ENCODE data around the gene FBXW12.

The FBXW12 gene

GRCh38 chr3:48415251-48415953, 43.4 kb downstream of the FBXW12 start:
- H3K4me3 ChIP-seq (ENCODE audit: low read length): no peak overlapping the region
- TF ChIP-seq, protein P1, sequence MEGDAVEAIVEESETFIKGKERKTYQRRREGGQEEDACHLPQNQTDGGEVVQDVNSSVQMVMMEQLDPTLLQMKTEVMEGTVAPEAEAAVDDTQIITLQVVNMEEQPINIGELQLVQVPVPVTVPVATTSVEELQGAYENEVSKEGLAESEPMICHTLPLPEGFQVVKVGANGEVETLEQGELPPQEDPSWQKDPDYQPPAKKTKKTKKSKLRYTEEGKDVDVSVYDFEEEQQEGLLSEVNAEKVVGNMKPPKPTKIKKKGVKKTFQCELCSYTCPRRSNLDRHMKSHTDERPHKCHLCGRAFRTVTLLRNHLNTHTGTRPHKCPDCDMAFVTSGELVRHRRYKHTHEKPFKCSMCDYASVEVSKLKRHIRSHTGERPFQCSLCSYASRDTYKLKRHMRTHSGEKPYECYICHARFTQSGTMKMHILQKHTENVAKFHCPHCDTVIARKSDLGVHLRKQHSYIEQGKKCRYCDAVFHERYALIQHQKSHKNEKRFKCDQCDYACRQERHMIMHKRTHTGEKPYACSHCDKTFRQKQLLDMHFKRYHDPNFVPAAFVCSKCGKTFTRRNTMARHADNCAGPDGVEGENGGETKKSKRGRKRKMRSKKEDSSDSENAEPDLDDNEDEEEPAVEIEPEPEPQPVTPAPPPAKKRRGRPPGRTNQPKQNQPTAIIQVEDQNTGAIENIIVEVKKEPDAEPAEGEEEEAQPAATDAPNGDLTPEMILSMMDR (conservative IDR thresholded peaks at IDR 0.05; ENCODE audit: low read length): no peak
- DNase-seq (ENCODE audit: low read depth): no peak

- no peak overlapping the region for H3K4me3 ChIP-seq (ENCODE audit: low read length)
- no peak for DNase-seq (ENCODE audit: low read depth)
- TF ChIP-seq, protein P1 (conservative IDR thresholded peaks at IDR 0.05; ENCODE audit: low read length): no peak
Measured at GRCh38 chr3:48416091-48416505, 44.1 kb downstream of the FBXW12 start.

GRCh38 chr3:48416546-48416945, 44.5 kb downstream of the FBXW12 start:
- H3K4me3 ChIP-seq (ENCODE audit: low read length): no peak overlapping the region
- no peak for DNase-seq (ENCODE audit: low read depth)
- TF ChIP-seq, protein P1 (conservative IDR thresholded peaks at IDR 0.05; ENCODE audit: low read length): no peak

GRCh38 chr3:48417529-48418108, 45.6 kb downstream of the FBXW12 start:
- TF ChIP-seq, protein P1 (conservative IDR thresholded peaks at IDR 0.05; ENCODE audit: low read length): no peak
- H3K4me3 ChIP-seq (ENCODE audit: low read length): no peak overlapping the region
- no peak for DNase-seq (ENCODE audit: low read depth)

GRCh38 chr3:48418140-48418539, 46.1 kb downstream of the FBXW12 start:
- TF ChIP-seq, protein P1 (conservative IDR thresholded peaks at IDR 0.05; ENCODE audit: low read length): no peak
- no peak overlapping the region for H3K4me3 ChIP-seq (ENCODE audit: low read length)
- no peak for DNase-seq (ENCODE audit: low read depth)

DNA sequence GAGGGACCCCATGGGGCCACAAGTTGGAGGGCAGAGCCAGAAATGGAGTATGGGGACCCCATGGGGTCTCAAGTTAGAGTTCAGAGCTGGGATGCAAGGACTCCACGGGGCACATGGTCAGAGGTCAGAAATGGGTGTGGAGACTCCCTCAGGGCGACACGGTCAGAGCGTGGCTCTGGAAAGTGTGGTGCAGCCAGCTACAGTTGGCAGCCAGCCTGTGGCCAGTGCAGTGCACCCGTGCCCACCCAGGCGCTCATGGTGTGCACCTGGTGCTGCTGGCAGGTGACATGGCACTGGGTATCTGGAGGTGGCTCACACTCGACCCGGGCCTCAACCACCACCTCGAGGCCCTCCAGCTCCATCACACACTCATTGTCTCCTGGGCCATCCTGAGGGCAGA, 46.6 kb downstream of the FBXW12 start:
- TF ChIP-seq, protein P1 (conservative IDR thresholded peaks at IDR 0.05; ENCODE audit: low read length): no peak
- H3K4me3 ChIP-seq (ENCODE audit: low read length): no peak overlapping the region
- no peak for DNase-seq (ENCODE audit: low read depth)

DNA sequence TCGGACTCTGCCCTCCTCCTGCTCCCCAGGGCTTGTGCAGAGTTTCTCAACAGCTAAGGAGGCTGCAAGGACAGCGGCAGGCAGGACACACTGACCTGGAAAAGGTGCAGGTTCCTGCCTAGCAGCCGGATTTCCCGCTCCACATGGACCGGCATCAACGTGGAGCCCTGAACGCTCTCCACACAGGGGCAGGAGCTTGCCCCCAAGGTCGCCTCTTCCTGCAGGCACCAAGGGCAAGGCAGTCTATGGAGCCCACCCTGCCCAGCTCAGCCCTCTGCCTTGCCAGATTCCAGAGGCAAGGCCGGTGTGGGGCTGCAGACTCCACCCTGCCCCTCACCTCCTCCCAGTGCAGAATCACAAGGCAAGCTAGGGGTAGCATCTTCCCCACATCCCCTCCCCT, 47.1 kb downstream of the FBXW12 start:
- TF ChIP-seq, protein P1 (conservative IDR thresholded peaks at IDR 0.05; ENCODE audit: low read length): no peak

More for the DNA sequence above, 47.1 kb downstream of the FBXW12 start:
- no peak for DNase-seq (ENCODE audit: low read depth)
- no peak overlapping the region for H3K4me3 ChIP-seq (ENCODE audit: low read length)
